Measurements from ENCODE around the gene HMX2.

Gene HMX2

GRCh38 chr10:123139521-123140163 lies 8.3 kb upstream of the HMX2 start:
- no peak for DNase-seq (ENCODE audit: low read depth)

GRCh38 chr10:123140164-123140982 lies 7.6 kb upstream of the HMX2 start:
- DNase-seq (ENCODE audit: low read depth): no peak

GRCh38 chr10:123140983-123141390 lies 6.9 kb upstream of the HMX2 start:
- DNase-seq (ENCODE audit: low read depth): no peak

- DNase-seq (ENCODE audit: low read depth): no peak
Measured at GRCh38 chr10:123141791-123142700, 5.9 kb upstream of the HMX2 start.

GRCh38 chr10:123142701-123143161 lies 5.2 kb upstream of the HMX2 start:
- no peak for DNase-seq (ENCODE audit: low read depth)

- no peak for DNase-seq (ENCODE audit: low read depth)
Measured at GRCh38 chr10:123143162-123143824, 4.6 kb upstream of the HMX2 start.

GRCh38 chr10:123143825-123144168 lies 4.1 kb upstream of the HMX2 start:
- no peak for DNase-seq (ENCODE audit: low read depth)

- no peak for DNase-seq (ENCODE audit: low read depth)
Measured at GRCh38 chr10:123144697-123145541, 3.0 kb upstream of the HMX2 start.

GRCh38 chr10:123145542-123146012 lies 2.4 kb upstream of the HMX2 start:
- no peak for DNase-seq (ENCODE audit: low read depth)

- DNase-seq (ENCODE audit: low read depth): no peak
Measured at GRCh38 chr10:123146013-123146893, 1.7 kb upstream of the HMX2 start.

GRCh38 chr10:123146894-123147634 lies 872 bp upstream of the HMX2 start:
- no peak for DNase-seq (ENCODE audit: low read depth)

GRCh38 chr10:123148414-123149161 lies 652 bp downstream of the HMX2 start:
- no peak for DNase-seq (ENCODE audit: low read depth)

- DNase-seq (ENCODE audit: low read depth): no peak
Measured at GRCh38 chr10:123149162-123149567, 1.2 kb downstream of the HMX2 start.

GRCh38 chr10:123149568-123150270 lies 1.8 kb downstream of the HMX2 start:
- DNase-seq (ENCODE audit: low read depth): no peak

GRCh38 chr10:123150271-123150985 lies 2.5 kb downstream of the HMX2 start:
- DNase-seq (ENCODE audit: low read depth): no peak

- DNase-seq (ENCODE audit: low read depth): no peak
Measured at GRCh38 chr10:123150986-123151736, 3.2 kb downstream of the HMX2 start.
